HepG2 (cell line): ENCODE results near the gene MYO5B. TPM values are rescaled to one million over a fixed set of nuclear protein-coding genes. Genes with fewer than 3 reads are reported as not detected.
A peak's percentile ranks its signal among the peaks of the same experiment; 100 is the strongest.

Experiments
- ARNT ChIP-seq: fragments of 450-650 bp; IDR thresholded peaks from 2 replicates; pipeline ENCODE4 v1.6.1; 2017
- CHD2 ChIP-seq: IDR thresholded peaks from 2 replicates; pipeline ENCODE4 v1.6.1; 2011; ENCODE audit warnings: low read depth, low read length, improper control_type of control experiment
- EP300 ChIP-seq, 3 experiments: sonication (generic) in 1 of 3; formaldehyde crosslinking in 1 of 3; IDR thresholded peaks; 2 replicates each; pipeline versions ENCODE4 v1.5.1 to v1.6.1; 2011 to 2020; ENCODE audit warnings: low read depth in 2 of 3, low read length in 2 of 3, borderline replicate concordance in 1 of 3, improper control_type of control experiment in 1 of 3, mild to moderate bottlenecking in 1 of 3, missing genetic modification reagents in 1 of 3, moderate library complexity in 1 of 3
- GABPB1 ChIP-seq: IDR thresholded peaks from 2 replicates; pipeline ENCODE4 v1.6.1; 2016; ENCODE audit warnings: mild to moderate bottlenecking, missing genetic modification reagents, moderate library complexity, missing compliant biosample characterization
- GTF2F1 ChIP-seq: fragments of 150-350 bp; IDR thresholded peaks from 2 replicates; pipeline ENCODE4 v1.6.1; 2014; ENCODE audit warnings: low read length
- MTA3 ChIP-seq: sonication (generic); formaldehyde crosslinking; IDR thresholded peaks from 2 replicates; pipeline ENCODE4 v1.4.0; 2020; ENCODE audit warnings: missing genetic modification reagents
- NBN ChIP-seq: fragments of 450-650 bp; conservative IDR thresholded peaks from 2 replicates; pipeline ENCODE4 v1.6.1; 2017
- PCBP1 ChIP-seq: fragments of 200-400 bp; formaldehyde crosslinking; IDR thresholded peaks from 2 replicates; pipeline ENCODE4 v1.6.1; 2017; ENCODE audit warnings: mild to moderate bottlenecking, low read depth, low read length, borderline replicate concordance
- RBFOX2 ChIP-seq: fragments of 200-400 bp; formaldehyde crosslinking; IDR thresholded peaks from 2 replicates; pipeline ENCODE4 v1.6.1; 2017; ENCODE audit warnings: low read depth, mild to moderate bottlenecking, low read length
- SATB2 ChIP-seq: sonication (generic); formaldehyde crosslinking; IDR thresholded peaks from 2 replicates; pipeline ENCODE4 v1.5.0; 2020; ENCODE audit warnings: missing genetic modification reagents
- SIN3A ChIP-seq: IDR thresholded peaks from 2 replicates; pipeline ENCODE4 v1.6.1; 2011; ENCODE audit warnings: low read depth, mild to moderate bottlenecking, control low read depth, low read length, borderline replicate concordance
- U2AF2 ChIP-seq: fragments of 200-400 bp; formaldehyde crosslinking; IDR thresholded peaks from 2 replicates; pipeline ENCODE4 v1.6.1; 2017; ENCODE audit warnings: low read depth, mild to moderate bottlenecking, low read length
- ZBTB38 ChIP-seq: sonication (generic); formaldehyde crosslinking; IDR thresholded peaks from 2 replicates; pipeline ENCODE4 v1.5.1; 2020; ENCODE audit warnings: mild to moderate bottlenecking, missing genetic modification reagents
- ZNF17 ChIP-seq: sonication (generic); formaldehyde crosslinking; IDR thresholded peaks from 2 replicates; pipeline ENCODE4 v1.5.0; 2020; ENCODE audit warnings: mild to moderate bottlenecking, missing genetic modification reagents
- ZNF292 ChIP-seq: sonication (generic); formaldehyde crosslinking; IDR thresholded peaks from 2 replicates; pipeline ENCODE4 v1.8.1; 2022; ENCODE audit warnings: mild to moderate bottlenecking, low read depth, missing genetic modification reagents, borderline replicate concordance
- ZNF562 ChIP-seq: sonication (generic); formaldehyde crosslinking; IDR thresholded peaks from 2 replicates; pipeline ENCODE4 v1.8.0; 2022; ENCODE audit warnings: missing genetic modification reagents, borderline replicate concordance
- ZNF563 ChIP-seq: sonication (generic); formaldehyde crosslinking; IDR thresholded peaks from 2 replicates; pipeline ENCODE4 v1.8.0; 2022; ENCODE audit warnings: mild to moderate bottlenecking, moderate library complexity, missing genetic modification reagents
- ZNF749 ChIP-seq: sonication (generic); formaldehyde crosslinking; IDR thresholded peaks from 2 replicates; pipeline ENCODE4 v1.8.0; 2022; ENCODE audit warnings: mild to moderate bottlenecking, missing genetic modification reagents, moderate library complexity, borderline replicate concordance
- ZNF75D ChIP-seq: sonication (generic); formaldehyde crosslinking; IDR thresholded peaks from 2 replicates; pipeline ENCODE4 v1.8.1; 2023; ENCODE audit warnings: missing genetic modification reagents, mild to moderate bottlenecking, borderline replicate concordance
- ZNF782 ChIP-seq: sonication (generic); formaldehyde crosslinking; IDR thresholded peaks from 2 replicates; pipeline ENCODE4 v1.4.0; 2020; ENCODE audit warnings: missing genetic modification reagents, mild to moderate bottlenecking, borderline replicate concordance
- polyA plus RNA-seq, 8 experiments: library from polyadenylated mRNA; depleted of rRNA in 3 of 8; stranded (reverse) in 7 of 8; unstranded in 1 of 8; fragments of >200 nt; fragmentation: Illumina TruSeq in 4 of 8; extraction: Trizol in 4 of 8; gene quantifications; 2 replicates each; pipeline versions ENCODE4 v1.2.1 to v1.2.3, GENCODE V29; 2011 to 2016; ENCODE audit warnings: low read depth in 4 of 8, missing spikeins in 1 of 8, mixed read lengths in 1 of 8; ENCODE audit not compliant: insufficient read depth in 1 of 8
- total RNA-seq, 5 experiments: library from RNA; depleted of rRNA; stranded (reverse); fragments of >200 nt; fragmentation: Illumina TruSeq; extraction: Trizol; gene quantifications; 2 replicates each; pipeline ENCODE4 v1.2.3, GENCODE V29; 2016; ENCODE audit warnings: low read depth in 1 of 5
- TF ChIP-seq, protein P1 (sequence below): sonication (generic); formaldehyde crosslinking; conservative IDR thresholded peaks from 2 replicates; pipeline ENCODE4 v1.5.0; 2020; ENCODE audit warnings: missing genetic modification reagents
- TF ChIP-seq, protein P2 (sequence below): sonication (generic); formaldehyde crosslinking; IDR thresholded peaks from 2 replicates; pipeline ENCODE4 v1.5.0; 2020; ENCODE audit warnings: missing genetic modification reagents
- TF ChIP-seq, protein P3 (sequence below): sonication (generic); formaldehyde crosslinking; IDR thresholded peaks from 2 replicates; pipeline ENCODE4 v1.4.0; 2020; ENCODE audit warnings: missing genetic modification reagents, borderline replicate concordance

Gene MYO5B
- total and polyA plus RNA-seq, 2 of the 13 experiments (the other 11 are each of a cell fraction or from before 2014, with no cell fraction given) = 13.1 to 24.0 TPM

DNA sequence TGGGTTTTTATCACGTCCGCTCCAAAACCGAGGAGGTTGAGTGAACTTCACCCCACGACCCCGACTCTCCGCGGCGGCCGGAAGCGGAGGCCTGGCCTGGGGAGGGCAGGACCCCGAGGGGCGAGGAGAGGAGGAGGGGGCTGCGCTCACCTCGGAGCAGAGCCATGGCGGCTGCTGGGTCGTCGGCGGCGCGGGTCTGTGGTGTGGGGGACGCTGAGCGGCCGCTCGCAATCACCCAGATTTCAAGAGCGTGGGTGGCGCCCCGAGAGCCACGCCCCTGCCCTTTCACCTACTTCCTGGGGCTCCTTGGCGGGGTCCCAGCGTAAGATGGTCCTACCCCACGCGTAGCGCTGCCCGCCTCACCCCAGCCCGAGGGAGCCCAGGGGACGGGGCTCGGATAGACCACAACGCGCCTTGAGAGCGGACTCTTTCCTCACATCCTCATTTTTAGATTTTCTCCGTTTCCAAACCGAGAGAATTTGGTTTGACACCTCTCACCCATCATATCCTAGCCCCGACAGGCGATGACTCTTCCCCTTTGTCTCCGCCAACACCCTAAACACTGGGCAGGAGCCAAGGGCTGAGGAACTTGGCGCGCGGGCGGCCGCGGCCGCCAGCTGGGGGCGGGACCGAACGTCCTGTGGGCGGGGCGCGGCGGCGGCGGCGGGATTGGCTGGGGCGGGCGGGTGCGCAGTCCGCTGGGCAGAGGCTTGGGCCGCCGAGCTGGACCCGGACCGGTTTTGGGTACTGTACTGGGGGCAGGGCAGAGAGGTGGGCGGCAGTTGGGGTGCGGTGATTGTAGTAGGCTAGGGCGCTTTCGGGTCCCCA, 381.4 kb downstream of the MYO5B start, which contains the start of gene ACAA2 (continued):
- TF ChIP-seq GABPB1 (CRISPR knock-in tag) (peak; percentile 83), SATB2 (CRISPR knock-in tag) (no peak), U2AF2 (no peak), ARNT (no peak), PCBP1 (no peak), ZNF749 (CRISPR knock-in tag) (no peak), ZNF75D (CRISPR knock-in tag) (no peak), RBFOX2 (peak; percentile 91), ZBTB38 (peak; percentile 30; the same call in 1 of the 2 replicates), GTF2F1 (no peak), ZNF562 (no peak), MTA3 (CRISPR knock-in tag) (no peak), ZNF292 (CRISPR knock-in tag) (no peak), CHD2 (no peak), ZNF563 (CRISPR knock-in tag) (peak; percentile 32), EP300 (IDR thresholded peaks at IDR 0.05; ENCODE audit: low read depth in 2 of 2, low read length in 2 of 2) (no peak), EP300 (CRISPR knock-in tag; IDR thresholded peaks at IDR 0.05; ENCODE audit: borderline replicate concordance) (no peak), ZNF17 (CRISPR knock-in tag) (no peak), NBN (no peak), ZNF782 (CRISPR knock-in tag) (0 out of 2 replicates have a peak, but pooled peaks have one; percentile 32), SIN3A (0 out of 2 replicates have a peak, but pooled peaks have one; percentile 57)
- TF ChIP-seq, protein P1, sequence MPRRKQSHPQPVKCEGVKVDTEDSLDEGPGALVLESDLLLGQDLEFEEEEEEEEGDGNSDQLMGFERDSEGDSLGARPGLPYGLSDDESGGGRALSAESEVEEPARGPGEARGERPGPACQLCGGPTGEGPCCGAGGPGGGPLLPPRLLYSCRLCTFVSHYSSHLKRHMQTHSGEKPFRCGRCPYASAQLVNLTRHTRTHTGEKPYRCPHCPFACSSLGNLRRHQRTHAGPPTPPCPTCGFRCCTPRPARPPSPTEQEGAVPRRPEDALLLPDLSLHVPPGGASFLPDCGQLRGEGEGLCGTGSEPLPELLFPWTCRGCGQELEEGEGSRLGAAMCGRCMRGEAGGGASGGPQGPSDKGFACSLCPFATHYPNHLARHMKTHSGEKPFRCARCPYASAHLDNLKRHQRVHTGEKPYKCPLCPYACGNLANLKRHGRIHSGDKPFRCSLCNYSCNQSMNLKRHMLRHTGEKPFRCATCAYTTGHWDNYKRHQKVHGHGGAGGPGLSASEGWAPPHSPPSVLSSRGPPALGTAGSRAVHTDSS (CRISPR knock-in tag) = no peak
- TF ChIP-seq, protein P2, sequence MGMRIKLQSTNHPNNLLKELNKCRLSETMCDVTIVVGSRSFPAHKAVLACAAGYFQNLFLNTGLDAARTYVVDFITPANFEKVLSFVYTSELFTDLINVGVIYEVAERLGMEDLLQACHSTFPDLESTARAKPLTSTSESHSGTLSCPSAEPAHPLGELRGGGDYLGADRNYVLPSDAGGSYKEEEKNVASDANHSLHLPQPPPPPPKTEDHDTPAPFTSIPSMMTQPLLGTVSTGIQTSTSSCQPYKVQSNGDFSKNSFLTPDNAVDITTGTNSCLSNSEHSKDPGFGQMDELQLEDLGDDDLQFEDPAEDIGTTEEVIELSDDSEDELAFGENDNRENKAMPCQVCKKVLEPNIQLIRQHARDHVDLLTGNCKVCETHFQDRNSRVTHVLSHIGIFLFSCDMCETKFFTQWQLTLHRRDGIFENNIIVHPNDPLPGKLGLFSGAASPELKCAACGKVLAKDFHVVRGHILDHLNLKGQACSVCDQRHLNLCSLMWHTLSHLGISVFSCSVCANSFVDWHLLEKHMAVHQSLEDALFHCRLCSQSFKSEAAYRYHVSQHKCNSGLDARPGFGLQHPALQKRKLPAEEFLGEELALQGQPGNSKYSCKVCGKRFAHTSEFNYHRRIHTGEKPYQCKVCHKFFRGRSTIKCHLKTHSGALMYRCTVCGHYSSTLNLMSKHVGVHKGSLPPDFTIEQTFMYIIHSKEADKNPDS (CRISPR knock-in tag) = no peak
- TF ChIP-seq, protein P3, sequence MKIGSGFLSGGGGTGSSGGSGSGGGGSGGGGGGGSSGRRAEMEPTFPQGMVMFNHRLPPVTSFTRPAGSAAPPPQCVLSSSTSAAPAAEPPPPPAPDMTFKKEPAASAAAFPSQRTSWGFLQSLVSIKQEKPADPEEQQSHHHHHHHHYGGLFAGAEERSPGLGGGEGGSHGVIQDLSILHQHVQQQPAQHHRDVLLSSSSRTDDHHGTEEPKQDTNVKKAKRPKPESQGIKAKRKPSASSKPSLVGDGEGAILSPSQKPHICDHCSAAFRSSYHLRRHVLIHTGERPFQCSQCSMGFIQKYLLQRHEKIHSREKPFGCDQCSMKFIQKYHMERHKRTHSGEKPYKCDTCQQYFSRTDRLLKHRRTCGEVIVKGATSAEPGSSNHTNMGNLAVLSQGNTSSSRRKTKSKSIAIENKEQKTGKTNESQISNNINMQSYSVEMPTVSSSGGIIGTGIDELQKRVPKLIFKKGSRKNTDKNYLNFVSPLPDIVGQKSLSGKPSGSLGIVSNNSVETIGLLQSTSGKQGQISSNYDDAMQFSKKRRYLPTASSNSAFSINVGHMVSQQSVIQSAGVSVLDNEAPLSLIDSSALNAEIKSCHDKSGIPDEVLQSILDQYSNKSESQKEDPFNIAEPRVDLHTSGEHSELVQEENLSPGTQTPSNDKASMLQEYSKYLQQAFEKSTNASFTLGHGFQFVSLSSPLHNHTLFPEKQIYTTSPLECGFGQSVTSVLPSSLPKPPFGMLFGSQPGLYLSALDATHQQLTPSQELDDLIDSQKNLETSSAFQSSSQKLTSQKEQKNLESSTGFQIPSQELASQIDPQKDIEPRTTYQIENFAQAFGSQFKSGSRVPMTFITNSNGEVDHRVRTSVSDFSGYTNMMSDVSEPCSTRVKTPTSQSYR (CRISPR knock-in tag) = peak; percentile 41
